Spleen (tissue), 7 donors: ENCODE results near the gene NUP85.
A peak's percentile ranks its signal among the peaks of the same experiment; 100 is the strongest.

Experiments
- CTCF ChIP-seq, 11 experiments: fragments of 200-600 bp in 7 of 11; fragments of 450-650 bp in 4 of 11; sonication (generic) in 4 of 11; IDR thresholded peaks in 8 of 11; conservative IDR thresholded peaks in 3 of 11; 1 replicate in 7 of 11; 2 replicates in 4 of 11; pipeline versions ENCODE4 v1.4.0 to v1.8.0; 2016 to 2021; ENCODE audit warnings: antibody characterized with exemption in 11 of 11, inconsistent platforms in 4 of 11, mild to moderate bottlenecking in 1 of 11
- POLR2A ChIP-seq, 3 donors: fragments of 450-650 bp; IDR thresholded peaks; one replicate each; pipeline ENCODE4 v1.5.1; 2017; ENCODE audit warnings: antibody characterized with exemption in 3 of 3, mild to moderate bottlenecking in 1 of 3
- donor health status: DM: no; HTN: no; CAD: no; lungs with moderate emphysema.
- donor health status: DM: no; HTN: no; CAD: no.
- donor health status: DM: no; HTN: no; CAD: no.

DNA sequence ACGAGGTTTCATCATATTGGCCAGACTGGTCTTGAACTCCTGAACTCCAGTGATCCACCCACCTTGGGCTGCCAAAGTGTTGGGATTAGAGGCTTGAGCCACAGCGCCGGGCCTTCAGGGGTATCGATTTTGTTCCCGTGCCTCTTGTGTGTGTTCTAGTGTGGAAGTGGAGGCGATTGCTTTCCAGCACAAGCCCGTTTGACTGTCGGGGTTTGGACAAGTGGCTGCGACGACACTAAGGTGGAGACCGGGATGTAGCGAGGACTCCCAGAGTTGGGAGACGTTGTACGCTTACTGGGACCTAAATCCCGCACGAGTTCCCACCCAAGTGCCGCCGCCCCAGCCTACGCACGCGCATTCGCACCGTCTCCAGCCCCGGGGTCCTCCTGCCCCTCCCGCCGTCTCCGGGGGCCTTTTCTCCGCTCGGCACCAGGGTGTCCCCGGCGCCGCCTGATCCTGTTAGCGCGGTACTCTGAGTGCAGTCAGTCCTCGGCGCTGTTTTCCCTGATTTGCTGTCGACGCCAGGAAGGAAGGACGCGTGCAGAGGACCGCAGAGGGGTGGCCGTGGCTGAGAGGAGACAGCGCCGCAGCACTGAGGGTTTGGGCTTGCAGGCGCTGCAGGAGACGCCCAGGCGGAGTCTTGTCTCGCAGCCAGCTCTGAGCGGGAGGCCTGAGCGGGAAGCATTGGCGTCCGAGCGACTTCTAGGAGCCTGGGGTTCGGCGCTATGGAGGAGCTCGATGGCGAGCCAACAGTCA, at the start of gene NUP85:
- peak in 3 of 11 experiments; percentile 12 to 30 (median 14) for TF ChIP-seq CTCF (IDR thresholded peaks at IDR 0.05 in 8 of 11, conservative IDR thresholded peaks at IDR 0.05 in 3 of 11)
- TF ChIP-seq POLR2A (IDR thresholded peaks at IDR 0.05), result peak in 2 of 3 donors; percentile 17 to 48
